Activated CD4-positive, alpha-beta T cell treated with anti-CD3 and anti-CD28 coated beads, Interleukin-2, amount 10 ng/mL, durations not matched to agents 7 days and 5 days (primary cell): ENCODE measurements around the gene GAN. TPM values are rescaled to one million over a fixed set of nuclear protein-coding genes. Genes with fewer than 3 reads are reported as not detected.
A peak's percentile ranks its signal among the peaks of the same experiment; 100 is the strongest.

Source experiments
- CTCF ChIA-PET: fragments of 350-600 bp; sonication (Branson Sonifier 250); formaldehyde crosslinking; loops from one replicate; lab custom pipeline; 2021; ENCODE audit warnings: antibody characterized with exemption; lab: Charles Lee
- POLR2A ChIA-PET: fragments of 350-600 bp; sonication (Branson Sonifier 250); formaldehyde crosslinking; loops from one replicate; lab custom pipeline; 2021; ENCODE audit warnings: antibody characterized with exemption; lab: Charles Lee
- DNase-seq: peaks from one replicate; pipeline ENCODE4 v3.0.0-alpha.2; 2020
- H3K27ac Mint-ChIP-seq: one replicate; pipeline ENCODE4 v1.8.0; 2021; ENCODE audit warnings: mild to moderate bottlenecking, moderate library complexity, mixed read lengths
- H3K27me3 Mint-ChIP-seq: one replicate; pipeline ENCODE4 v1.8.0; 2021; ENCODE audit warnings: mixed read lengths
- H3K36me3 Mint-ChIP-seq: one replicate; pipeline ENCODE4 v1.8.0; 2021; ENCODE audit warnings: low read depth, mixed read lengths
- H3K4me1 Mint-ChIP-seq: one replicate; pipeline ENCODE4 v1.8.0; 2021; ENCODE audit warnings: mixed read lengths
- H3K4me3 Mint-ChIP-seq: one replicate; pipeline ENCODE4 v1.8.0; 2021; ENCODE audit warnings: mild to moderate bottlenecking, moderate library complexity, mixed read lengths
- H3K9me3 Mint-ChIP-seq: one replicate; pipeline ENCODE4 v1.8.0; 2021; ENCODE audit warnings: mixed read lengths
- total RNA-seq, 2 experiments: library from RNA; stranded (reverse); gene quantifications; one replicate each; pipeline ENCODE4 v1.2.3, GENCODE V29; 2021

The GAN gene
- total RNA-seq: 1 to 10 TPM; 6.3 to 6.9 TPM

DNA sequence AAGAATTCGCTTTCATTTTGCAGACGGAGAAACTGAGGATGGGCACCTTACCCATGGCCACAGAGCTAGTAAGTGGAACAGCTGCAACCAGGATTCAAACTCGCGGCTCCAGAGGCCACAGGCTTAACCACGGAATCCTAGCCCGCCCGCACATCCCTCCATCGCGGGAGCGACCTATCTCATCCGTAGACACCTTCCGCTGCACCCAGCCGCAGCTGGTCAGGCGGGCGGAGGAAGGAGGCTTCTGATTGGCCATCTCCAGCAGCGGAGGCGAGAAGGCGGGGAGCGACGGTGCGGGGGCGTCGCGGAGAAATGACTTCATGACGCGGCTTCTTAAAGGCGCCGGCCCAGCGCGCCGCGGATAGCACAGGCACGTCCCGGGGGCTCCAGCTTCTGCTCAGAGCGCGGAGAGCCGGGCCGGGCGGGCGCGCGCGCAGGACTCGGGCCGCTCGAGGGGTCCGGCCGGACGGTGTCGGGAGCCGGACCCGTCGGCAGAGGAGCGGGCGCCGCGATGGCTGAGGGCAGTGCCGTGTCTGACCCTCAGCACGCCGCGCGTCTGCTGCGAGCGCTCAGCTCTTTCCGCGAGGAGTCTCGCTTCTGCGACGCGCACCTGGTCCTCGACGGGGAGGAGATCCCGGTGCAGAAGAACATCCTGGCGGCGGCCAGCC is at the start of gene GAN:
Gene GAN (plus strand): TSS at position 360 of the 668 bp plus-strand sequence. CDS start 152 bp downstream, at position 512.
- ChIA-PET POLR2A (interaction anchor here (0.7 kb wide), 1 partner anchor 57 kb away, joined by 6 read pairs; no protein-coding TSS in a partner anchor), CTCF (interaction anchor here (0.7 to 1.5 kb wide), 5 partner anchors 8 to 434 kb away, joined by 3 to 4 read pairs (median 3); no protein-coding TSS in a partner anchor)
- peaks cover 50% of the 10 kb centered on the region for H3K4me1 Mint-ChIP-seq
- peaks cover 13% of the 10 kb centered on the region for H3K36me3 Mint-ChIP-seq
- DNase-seq: peak; percentile 96
- H3K9me3 Mint-ChIP-seq: no peaks in the 10 kb centered on the region
- H3K27me3 Mint-ChIP-seq: no peaks in the 10 kb centered on the region
- peak within 1 kb of the TSS; percentile 89 for H3K4me3 Mint-ChIP-seq
- H3K27ac Mint-ChIP-seq: peak within 1 kb of the TSS; percentile 94

DNA sequence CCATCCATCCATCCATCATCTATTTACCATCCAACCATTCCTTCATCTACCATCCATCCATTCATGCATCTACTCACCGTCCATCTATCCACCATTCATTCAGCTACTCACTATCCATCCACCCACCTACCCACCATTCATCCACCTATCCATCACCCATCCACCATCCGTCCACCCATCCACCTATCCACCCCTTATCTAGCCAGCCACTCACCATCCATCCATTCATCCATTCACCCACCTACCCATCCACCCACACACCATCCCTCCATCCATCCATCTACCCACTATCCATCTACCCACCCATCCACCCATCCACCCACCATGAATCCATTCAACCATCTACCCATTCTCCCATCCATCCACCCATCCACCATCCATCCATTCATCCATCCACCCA is 49.7 kb upstream of the GAN start:
- Mint-ChIP-seq H3K9me3 (peaks cover 2% of the 10 kb centered on the region), H3K27ac (no peak overlapping the region), H3K4me1 (peaks cover 8% of the 10 kb centered on the region), H3K4me3 (no peak overlapping the region), H3K36me3 (no peaks in the 10 kb centered on the region), H3K27me3 (no peaks in the 10 kb centered on the region)
- DNase-seq: no peak
- ChIA-PET CTCF (interaction anchor here (0.7 kb wide), 1 partner anchor 78 kb away, joined by 3 read pairs; no protein-coding TSS in a partner anchor), POLR2A (no interaction called here)

DNA sequence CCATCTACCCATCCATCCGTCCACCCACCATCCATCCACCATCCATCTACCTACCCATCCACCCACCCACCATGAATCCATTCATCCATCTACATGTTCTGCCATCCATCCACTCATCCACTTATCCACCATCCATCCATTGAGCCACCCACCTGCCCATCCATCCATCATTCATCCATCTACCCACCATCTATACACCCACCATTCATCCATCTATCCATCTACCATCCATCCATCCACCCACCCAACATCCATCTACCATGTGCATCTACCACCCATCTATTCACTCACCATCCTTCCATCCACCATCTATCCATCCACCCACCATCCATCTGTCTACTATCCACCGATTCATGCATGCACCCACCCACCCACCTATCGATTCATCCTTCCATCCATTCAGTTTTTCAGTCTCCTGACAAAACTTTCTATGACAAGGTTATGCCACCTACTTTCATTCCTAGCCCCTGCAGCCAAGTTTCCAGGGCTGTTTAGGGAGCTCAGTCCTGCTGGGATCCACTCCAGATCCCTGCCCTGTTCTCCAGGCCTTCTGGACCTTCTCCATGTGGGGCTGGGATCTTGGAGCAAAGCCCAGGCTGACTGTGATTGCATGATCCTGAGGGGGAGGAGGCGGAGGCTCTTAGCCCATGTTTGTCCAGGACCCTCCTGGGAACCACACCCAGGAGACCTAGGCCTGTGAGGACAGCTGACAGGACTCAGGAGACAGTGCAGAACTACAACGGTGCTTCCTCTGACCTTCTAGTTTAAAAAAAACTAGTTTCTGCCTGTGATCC is 48.9 kb upstream of the GAN start:
- ChIA-PET CTCF (interaction anchor here (0.7 kb wide), 1 partner anchor 79 kb away, joined by 3 read pairs; no protein-coding TSS in a partner anchor), POLR2A (no interaction called here)
- Mint-ChIP-seq H3K9me3 (peaks cover 2% of the 10 kb centered on the region), H3K4me3 (no peak overlapping the region), H3K36me3 (no peaks in the 10 kb centered on the region), H3K27me3 (no peaks in the 10 kb centered on the region), H3K4me1 (peaks cover 8% of the 10 kb centered on the region), H3K27ac (no peak overlapping the region)
- no peak for DNase-seq

- H3K4me3 Mint-ChIP-seq: no peak overlapping the region
- H3K9me3 Mint-ChIP-seq: peaks cover 2% of the 10 kb centered on the region
- DNase-seq: peak; percentile 7
- POLR2A ChIA-PET: no interaction called here
- peaks cover 8% of the 10 kb centered on the region for H3K4me1 Mint-ChIP-seq
- CTCF ChIA-PET: no interaction called here
- H3K36me3 Mint-ChIP-seq: no peaks in the 10 kb centered on the region
- peaks cover 3% of the 10 kb centered on the region for H3K27me3 Mint-ChIP-seq
- H3K27ac Mint-ChIP-seq: peak overlapping the region; percentile 38
Measured at GRCh38 chr16:81266680-81267095, 48.1 kb upstream of the GAN start.

DNA sequence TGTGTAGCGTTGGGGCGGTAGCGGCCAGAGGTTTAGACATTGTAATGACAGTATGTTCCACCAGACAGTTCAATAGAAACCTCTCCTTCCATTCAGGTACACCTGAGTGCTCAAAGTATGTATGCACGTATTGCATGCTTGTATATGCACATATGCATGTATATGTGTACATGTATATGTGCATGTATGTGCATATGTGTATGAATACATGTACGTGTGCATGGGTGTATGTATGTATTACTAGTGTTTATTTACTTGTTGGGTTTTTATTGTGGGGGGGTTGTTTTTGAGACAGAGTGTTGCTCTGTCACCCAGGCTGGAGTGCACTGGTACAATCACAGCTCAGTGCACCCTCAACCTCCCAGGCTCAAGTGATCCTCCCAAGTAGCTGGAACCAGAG is 46.3 kb upstream of the GAN start:
- ChIA-PET CTCF (no interaction called here), POLR2A (no interaction called here)
- H3K27me3 Mint-ChIP-seq: peaks cover 3% of the 10 kb centered on the region
- peaks cover 2% of the 10 kb centered on the region for H3K9me3 Mint-ChIP-seq
- H3K4me1 Mint-ChIP-seq: peaks cover 8% of the 10 kb centered on the region
- no peak for DNase-seq
- no peak overlapping the region for H3K27ac Mint-ChIP-seq
- no peak overlapping the region for H3K4me3 Mint-ChIP-seq
- H3K36me3 Mint-ChIP-seq: no peaks in the 10 kb centered on the region

- Mint-ChIP-seq H3K4me3 (no peak overlapping the region), H3K27ac (no peak overlapping the region), H3K9me3 (no peaks in the 10 kb centered on the region), H3K27me3 (peaks cover 3% of the 10 kb centered on the region), H3K36me3 (no peaks in the 10 kb centered on the region), H3K4me1 (no peaks in the 10 kb centered on the region)
- CTCF ChIA-PET: interaction anchor here (0.8 kb wide), 1 partner anchor 12 kb away, joined by 3 read pairs; no protein-coding TSS in a partner anchor
- no peak for DNase-seq
- POLR2A ChIA-PET: no interaction called here
Measured at GRCh38 chr16:81273223-81273950, 41.4 kb upstream of the GAN start.

DNA sequence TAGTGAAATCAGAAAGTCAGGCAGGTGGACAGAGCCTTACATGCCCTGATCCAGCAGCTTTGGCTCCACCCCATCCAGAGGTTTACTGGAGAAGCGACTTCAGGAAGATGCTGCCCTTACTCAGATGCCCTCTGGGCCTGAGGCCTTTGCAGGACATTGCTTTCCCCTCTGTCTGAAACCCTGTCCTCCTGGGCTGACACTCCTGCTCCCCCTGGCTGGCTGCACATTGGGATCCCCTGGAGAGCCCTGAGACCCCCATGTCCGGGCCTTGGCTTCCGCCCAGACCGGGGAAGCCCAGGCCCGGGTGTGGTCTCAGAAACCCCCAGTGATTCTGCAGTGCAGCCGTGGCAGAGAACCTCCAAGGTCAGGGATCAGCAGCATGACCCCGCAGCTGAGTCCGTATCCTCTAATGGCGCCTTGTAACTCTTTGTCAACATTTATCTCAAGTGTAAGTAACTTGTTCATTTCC is 39.7 kb upstream of the GAN start:
- Mint-ChIP-seq H3K9me3 (no peaks in the 10 kb centered on the region), H3K4me1 (no peaks in the 10 kb centered on the region), H3K27ac (no peak overlapping the region), H3K27me3 (peaks cover 3% of the 10 kb centered on the region), H3K4me3 (no peak overlapping the region), H3K36me3 (no peaks in the 10 kb centered on the region)
- ChIA-PET POLR2A (no interaction called here), CTCF (no interaction called here)
- DNase-seq: no peak

GRCh38 chr16:81275795-81276194 is 39.0 kb upstream of the GAN start:
- peaks cover 3% of the 10 kb centered on the region for H3K27me3 Mint-ChIP-seq
- ChIA-PET POLR2A (no interaction called here), CTCF (no interaction called here)
- no peak overlapping the region for H3K4me3 Mint-ChIP-seq
- no peak for DNase-seq
- no peaks in the 10 kb centered on the region for H3K36me3 Mint-ChIP-seq
- H3K9me3 Mint-ChIP-seq: no peaks in the 10 kb centered on the region
- H3K4me1 Mint-ChIP-seq: no peaks in the 10 kb centered on the region
- no peak overlapping the region for H3K27ac Mint-ChIP-seq

DNA sequence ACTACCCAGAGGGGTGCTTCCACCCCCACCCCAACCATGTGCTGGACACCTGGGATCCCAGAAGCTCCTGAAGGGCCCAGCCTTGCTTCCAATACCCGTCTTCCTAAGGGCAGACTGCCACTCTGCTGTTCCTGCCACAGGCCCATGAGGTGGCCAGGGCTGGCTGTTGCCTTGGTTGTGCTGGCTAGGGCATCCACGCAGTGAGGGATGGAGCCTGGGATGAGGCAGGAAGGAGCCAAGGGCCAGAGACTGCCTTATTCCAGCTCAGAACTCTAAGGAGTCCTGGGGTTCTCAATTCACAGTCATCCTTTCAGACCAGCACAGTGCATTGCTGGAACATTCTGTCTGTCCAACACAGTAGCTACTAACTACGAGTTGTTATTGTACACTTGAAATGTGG is 38.4 kb upstream of the GAN start:
- Mint-ChIP-seq H3K4me1 (no peaks in the 10 kb centered on the region), H3K9me3 (no peaks in the 10 kb centered on the region), H3K27me3 (peaks cover 2% of the 10 kb centered on the region), H3K36me3 (no peaks in the 10 kb centered on the region), H3K4me3 (no peak overlapping the region), H3K27ac (no peak overlapping the region)
- no peak for DNase-seq
- ChIA-PET CTCF (interaction anchor here (0.7 kb wide), 1 partner anchor 59 kb away, joined by 3 read pairs; no protein-coding TSS in a partner anchor), POLR2A (no interaction called here)

DNA sequence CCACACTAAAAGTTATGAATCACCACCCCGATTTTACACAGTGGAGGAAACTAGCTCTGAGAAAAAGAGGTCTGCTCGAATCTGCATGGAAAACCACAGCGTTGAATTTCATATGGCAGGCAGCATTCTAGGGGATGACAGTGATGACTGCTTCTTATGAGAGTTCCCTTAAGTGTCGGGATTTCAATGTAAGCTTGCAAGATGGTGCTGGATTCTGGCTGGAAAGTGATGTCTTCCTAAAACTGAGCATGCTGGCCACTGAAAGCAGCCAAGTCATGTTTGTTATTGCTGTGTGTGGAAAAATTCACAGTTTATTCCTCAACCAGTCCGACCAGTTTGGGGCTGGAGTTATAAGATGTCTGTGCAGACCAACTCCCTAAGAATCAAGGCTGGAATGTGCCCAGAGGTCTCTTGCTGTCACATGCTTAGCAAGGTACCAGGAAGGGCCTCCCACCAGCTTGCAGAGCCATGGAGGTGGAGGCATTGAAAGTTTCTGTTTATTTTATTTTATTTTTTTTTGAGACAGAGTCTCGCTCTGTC is 37.2 kb upstream of the GAN start:
- DNase-seq: no peak
- ChIA-PET CTCF (interaction anchor here (0.6 to 1.3 kb wide), 3 partner anchors 16 to 630 kb away, joined by 3 to 4 read pairs (median 3); no protein-coding TSS in a partner anchor), POLR2A (no interaction called here)
- Mint-ChIP-seq H3K27me3 (no peaks in the 10 kb centered on the region), H3K27ac (no peak overlapping the region), H3K36me3 (no peaks in the 10 kb centered on the region), H3K4me1 (no peaks in the 10 kb centered on the region), H3K9me3 (no peaks in the 10 kb centered on the region), H3K4me3 (no peak overlapping the region)

DNA sequence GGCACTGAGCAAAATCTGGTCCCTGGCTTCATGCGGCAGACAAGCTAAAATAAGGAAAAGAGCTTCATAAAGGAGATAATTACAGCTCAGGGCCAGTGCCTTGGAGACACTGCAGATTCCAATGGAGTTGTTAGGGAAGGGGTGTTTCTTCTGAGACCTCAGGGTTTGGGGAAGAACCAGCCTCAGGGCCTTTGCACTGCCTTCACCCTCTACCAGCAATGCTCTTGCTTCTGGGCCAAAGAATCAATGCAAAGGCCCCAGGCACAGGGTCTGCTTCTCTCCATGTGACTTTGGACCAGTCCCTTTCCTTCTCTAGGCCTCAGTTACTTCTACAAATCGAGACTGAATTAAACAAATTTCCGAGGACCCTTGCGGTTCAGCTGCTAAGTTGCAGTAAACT is 36.2 kb upstream of the GAN start:
- no peaks in the 10 kb centered on the region for H3K9me3 Mint-ChIP-seq
- no peaks in the 10 kb centered on the region for H3K27me3 Mint-ChIP-seq
- H3K4me1 Mint-ChIP-seq: no peaks in the 10 kb centered on the region
- CTCF ChIA-PET: no interaction called here
- no peak for DNase-seq
- no peak overlapping the region for H3K4me3 Mint-ChIP-seq
- no peak overlapping the region for H3K27ac Mint-ChIP-seq
- POLR2A ChIA-PET: no interaction called here
- H3K36me3 Mint-ChIP-seq: no peaks in the 10 kb centered on the region

GRCh38 chr16:81279392-81279791 is 35.4 kb upstream of the GAN start:
- H3K4me3 Mint-ChIP-seq: no peak overlapping the region
- no peak overlapping the region for H3K27ac Mint-ChIP-seq
- no peaks in the 10 kb centered on the region for H3K36me3 Mint-ChIP-seq
- POLR2A ChIA-PET: no interaction called here
- CTCF ChIA-PET: no interaction called here
- no peaks in the 10 kb centered on the region for H3K9me3 Mint-ChIP-seq
- DNase-seq: no peak
- no peaks in the 10 kb centered on the region for H3K27me3 Mint-ChIP-seq
- H3K4me1 Mint-ChIP-seq: no peaks in the 10 kb centered on the region
